GM10266 (cell line): ENCODE measurements around the gene ZNF616.
"Not testable (repeated sequence)": the region's sequence is repeated elsewhere in the genome, so short reads cannot be mapped to it uniquely, and the experiment has no call there.

Experiments used
- DNase-seq: peaks from one replicate; pipeline ENCODE4 v3.0.0; 2012; ENCODE audit errors: extremely low spot score
- TF ChIP-seq, protein P1 (sequence below): IDR thresholded peaks from 2 replicates; pipeline ENCODE4 v1.5.1; 2012; ENCODE audit warnings: mild to moderate bottlenecking, low read depth; ENCODE audit not compliant: control insufficient read depth, insufficient read depth; ENCODE audit errors: missing control alignments

ZNF616 gene

DNA sequence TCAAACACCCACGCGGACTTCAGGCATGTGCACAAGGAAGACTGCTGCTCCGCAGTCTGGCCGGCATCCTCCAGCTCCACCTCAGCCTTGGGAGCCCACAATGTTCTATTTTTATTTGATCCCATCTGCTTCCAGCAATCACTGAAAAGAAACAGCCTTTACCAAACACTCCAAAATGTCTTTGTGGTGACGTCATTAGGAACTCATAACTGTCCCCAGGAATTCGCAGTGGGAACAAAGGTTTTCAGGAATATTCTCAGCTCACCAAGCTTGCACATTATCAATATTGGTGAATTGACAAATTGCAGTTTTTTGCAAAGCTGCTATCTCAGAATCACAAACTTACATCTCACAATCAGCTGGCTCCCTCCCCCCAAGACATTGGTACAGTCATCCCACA lies 29.0 kb downstream of the ZNF616 start:
- TF ChIP-seq, protein P1, sequence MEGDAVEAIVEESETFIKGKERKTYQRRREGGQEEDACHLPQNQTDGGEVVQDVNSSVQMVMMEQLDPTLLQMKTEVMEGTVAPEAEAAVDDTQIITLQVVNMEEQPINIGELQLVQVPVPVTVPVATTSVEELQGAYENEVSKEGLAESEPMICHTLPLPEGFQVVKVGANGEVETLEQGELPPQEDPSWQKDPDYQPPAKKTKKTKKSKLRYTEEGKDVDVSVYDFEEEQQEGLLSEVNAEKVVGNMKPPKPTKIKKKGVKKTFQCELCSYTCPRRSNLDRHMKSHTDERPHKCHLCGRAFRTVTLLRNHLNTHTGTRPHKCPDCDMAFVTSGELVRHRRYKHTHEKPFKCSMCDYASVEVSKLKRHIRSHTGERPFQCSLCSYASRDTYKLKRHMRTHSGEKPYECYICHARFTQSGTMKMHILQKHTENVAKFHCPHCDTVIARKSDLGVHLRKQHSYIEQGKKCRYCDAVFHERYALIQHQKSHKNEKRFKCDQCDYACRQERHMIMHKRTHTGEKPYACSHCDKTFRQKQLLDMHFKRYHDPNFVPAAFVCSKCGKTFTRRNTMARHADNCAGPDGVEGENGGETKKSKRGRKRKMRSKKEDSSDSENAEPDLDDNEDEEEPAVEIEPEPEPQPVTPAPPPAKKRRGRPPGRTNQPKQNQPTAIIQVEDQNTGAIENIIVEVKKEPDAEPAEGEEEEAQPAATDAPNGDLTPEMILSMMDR = no peak
- no peak for DNase-seq

DNA sequence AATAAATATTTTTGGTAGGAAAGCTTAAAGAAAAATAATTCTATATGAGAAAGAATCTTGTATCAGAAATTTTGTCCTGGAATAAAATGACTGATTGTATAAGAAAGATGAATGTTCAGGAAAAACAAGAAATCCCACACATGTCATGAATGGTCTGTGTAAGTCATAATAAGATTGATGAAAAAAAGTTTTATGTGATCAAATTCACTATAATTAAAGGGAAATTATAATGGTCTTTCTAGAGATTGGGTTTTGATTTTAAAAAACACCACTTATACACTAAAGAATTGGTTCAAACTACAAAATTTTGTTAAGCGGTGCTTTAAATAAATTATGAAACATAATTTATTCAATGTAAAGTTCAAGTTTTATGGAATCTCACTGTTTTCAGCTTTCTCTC lies 37.0 kb downstream of the ZNF616 start:
- no peak for DNase-seq
- TF ChIP-seq, protein P1 = no peak

DNA sequence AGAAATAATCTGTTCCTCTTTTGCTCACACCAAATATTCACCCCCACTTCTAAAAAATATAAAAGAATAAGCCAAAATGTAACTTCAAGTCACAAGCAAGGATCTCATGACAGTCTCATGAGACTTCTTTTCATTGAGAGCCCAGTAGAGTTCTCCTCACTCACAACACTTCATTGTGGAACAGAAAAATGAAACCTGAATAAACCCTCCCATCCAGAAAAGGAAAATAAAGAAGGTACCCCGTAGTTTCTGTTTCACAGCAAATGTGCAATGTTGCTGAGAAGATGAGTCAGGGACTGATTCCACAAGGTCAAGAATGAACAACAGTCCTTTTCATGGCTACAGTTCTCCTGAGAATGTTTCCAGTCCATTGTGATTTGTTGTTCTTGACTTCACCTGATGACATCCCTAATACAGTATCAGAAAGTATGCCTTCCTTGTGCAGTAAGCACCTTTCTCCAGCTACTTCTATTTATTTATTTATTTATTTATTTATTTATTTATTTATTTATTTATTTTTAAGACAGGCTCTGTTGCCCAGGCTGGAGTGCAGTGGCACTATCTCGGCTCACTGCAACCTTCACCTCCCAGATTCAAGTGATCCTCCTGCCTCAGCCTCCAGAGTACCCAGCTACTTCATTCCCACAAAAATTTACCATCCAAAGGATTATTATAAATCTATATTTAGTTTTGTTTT lies 37.7 kb downstream of the ZNF616 start:
- TF ChIP-seq, protein P1 = no peak
- no peak for DNase-seq

DNA sequence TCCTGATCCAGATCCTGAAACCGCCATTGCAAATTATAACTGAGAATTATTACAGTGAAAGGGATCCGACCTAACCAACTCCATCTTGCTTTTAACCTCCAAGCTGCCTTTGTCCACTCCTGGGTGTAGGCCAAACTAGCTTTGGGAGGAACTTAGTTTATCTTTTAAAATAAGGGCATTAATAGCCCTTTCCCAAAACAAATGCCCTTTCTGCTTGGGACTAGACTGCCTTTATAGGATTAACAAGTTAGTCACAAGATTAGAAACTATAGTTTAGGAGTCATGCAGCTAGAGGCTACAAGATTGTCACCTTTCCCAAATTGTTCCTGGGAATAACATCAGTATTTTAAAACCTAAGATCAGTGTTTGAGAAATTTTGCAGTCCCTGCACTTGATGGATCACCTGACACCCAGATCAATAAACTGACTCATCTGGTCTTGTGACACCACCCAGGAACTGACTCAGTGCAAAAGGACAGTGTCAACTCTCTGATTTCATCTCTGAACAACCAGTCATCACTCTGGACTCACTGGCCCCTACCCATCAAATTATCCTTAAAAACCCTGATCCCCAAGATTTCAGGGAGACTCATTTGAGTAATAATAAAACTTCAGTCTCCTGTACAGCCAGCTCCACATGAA lies 40.1 kb downstream of the ZNF616 start:
- TF ChIP-seq, protein P1 = no peak
- DNase-seq = no peak

DNA sequence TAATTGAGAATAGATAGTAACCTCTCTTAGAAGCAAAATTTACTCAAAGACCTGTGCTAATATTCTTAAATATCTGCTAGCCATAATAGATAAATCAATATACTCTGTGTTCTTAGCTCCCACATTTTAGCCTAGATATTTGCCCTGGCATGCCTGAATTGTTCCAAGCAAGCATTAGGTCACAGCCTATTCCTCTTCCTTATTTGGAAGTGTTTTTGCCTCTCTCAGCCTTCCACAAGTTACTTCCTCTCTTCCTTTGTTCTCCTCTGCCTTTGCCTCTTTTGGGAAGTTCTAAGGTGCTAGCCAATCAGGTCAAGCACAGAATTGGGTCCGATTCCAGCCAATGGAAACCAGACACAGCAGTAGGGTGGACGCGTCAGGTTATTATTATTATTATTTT lies 43.3 kb downstream of the ZNF616 start:
- DNase-seq = not testable (repeated sequence)

DNA sequence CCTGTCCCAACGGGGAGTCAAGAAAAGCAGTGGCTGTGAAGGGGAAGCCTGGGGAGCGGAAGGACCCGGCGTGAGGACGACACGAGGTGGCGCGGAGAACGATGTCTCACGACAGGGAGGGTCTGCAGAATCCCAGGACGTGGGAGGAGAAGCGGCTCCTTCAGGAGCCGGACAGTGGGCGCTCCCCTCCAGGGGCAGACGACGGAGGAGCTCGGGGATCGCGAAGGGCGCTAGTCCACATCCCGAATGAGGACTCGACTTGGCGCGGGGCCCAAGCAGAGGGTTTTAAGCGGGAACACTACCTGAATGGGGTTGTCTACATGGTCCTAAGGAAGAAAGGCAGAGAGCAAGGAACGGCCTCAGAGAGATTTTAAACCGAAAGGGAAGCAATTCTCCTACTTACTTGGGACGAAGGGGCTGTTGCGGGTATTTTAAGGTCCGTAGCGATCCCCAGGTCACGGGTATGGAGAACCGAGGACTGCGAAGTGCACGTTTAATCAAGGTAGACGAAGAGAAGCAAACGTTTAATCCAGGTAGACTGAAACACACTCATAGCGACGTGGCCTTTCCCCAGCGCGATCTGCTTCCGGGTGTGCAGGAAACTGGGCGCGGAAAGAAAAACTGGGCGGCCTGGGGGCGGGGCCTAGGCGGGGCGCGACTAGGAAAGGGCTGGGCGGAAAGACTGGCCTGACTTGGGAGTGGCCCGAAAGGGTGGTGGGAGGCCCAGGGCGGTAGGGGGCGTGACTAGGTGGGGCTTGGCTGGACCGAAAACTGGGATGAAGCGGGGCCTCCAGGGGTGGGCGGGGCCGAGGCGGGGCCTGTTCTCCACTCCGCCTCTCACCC lies 44.3 kb downstream of the ZNF616 start, which contains the start of gene ZNF841:
Gene ZNF841 (minus strand): TSS at position 594 of the 843 bp plus-strand sequence. CDS start 10,964 bp downstream, outside the sequence.
- DNase-seq = peak; percentile 82
- TF ChIP-seq, protein P1 = no peak

DNA sequence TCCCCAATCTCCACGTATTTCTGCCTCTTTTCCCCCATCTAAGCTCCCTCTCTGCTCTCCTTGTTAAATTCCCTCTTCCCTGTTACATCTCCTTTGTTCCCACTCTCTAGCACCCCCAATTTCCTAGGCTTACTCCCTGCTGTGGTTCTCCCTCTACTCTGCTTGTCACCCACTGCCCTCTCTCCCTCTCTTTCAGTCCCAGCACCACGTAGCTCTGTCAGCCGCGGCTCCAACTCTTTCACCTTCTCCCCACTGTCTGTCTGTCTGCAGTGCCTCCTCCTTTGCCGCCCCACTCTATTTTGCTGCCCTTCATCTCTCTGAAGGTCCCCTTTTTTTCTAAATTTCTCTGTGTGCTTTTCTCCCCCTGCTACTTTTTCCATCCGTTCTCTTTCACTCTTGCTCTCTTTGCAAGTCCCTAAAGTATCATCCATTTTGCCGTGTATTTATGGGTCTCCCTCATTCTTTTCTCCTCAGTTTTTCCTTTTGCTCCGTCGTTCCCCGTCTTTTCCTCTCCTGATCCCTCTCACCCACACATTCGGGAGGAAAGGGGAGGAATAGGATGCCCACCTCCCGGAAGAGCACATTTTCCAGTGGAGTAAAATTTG lies 45.1 kb downstream of the ZNF616 start:
- DNase-seq = no peak

More for the DNA sequence above, 45.1 kb downstream of the ZNF616 start:
- TF ChIP-seq, protein P1 = no peak
